GM21423 (cell line): Measurements from ENCODE around the gene STXBP5.

Experiments used
- ATAC-seq: cut with Tn5 transposase; IDR thresholded peaks from one replicate; pipeline ENCODE4 v1.9.1; 2021; ENCODE audit warnings: mild to moderate bottlenecking, moderate library complexity; ENCODE audit not compliant: unreplicated experiment

STXBP5 gene

DNA sequence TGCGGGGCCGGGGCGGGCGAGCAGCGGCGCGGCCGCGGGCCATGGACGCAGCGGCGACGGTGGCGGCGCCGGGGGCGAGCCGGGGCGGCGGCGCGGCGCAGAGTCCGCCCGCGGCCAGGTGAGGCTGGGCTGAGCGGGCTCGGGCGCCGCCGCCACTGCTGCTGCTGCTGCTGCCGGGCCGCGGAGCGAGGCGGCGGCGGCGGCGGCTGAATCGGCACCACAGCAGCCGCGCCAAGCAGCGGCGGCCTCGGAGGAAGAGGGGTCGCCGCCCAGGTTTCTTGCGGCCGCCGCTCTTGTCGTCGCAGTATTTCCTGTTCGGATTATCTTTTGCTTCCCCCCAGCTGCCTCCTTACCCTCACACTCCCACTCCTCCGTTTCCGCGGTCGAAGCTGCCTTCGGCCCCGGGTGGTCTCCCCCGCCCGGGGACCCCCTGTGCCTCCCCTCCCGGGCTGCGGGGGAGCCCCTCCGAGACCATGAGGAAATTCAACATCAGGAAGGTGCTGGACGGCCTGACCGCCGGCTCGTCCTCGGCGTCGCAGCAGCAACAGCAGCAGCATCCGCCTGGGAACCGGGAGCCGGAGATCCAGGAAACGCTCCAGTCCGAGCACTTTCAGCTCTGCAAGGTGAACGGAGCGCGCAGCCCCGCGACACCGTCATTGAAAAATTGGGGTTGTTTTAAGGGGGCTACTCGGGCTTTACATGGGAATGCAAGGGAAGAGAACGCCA, at the start of gene STXBP5:
Gene STXBP5, plus strand, starts transcription at position 358 of the 726 bp plus-strand sequence. Its CDS starts 116 bp downstream, at position 474.
- ATAC-seq: peak; percentile 25

DNA sequence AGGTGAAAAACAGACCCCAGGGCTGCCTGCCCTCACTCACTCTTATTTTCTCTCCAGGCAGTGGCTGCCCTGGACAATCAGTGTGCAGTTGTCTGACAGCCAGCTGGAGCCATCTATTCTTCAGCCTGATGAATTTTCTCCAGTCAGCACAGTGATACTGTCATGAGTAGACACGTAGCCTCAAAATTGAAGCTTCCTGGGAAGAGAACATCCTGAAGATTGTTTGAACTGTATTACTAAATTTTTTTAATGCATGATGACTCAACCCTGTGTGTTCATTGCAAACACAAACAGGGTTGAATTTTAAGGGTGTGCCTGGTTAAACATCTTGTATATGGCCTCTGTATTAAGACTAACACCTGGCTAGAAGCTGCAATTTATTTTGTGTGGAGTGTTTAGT, 49.8 kb upstream of the STXBP5 start:
- no peak for ATAC-seq

DNA sequence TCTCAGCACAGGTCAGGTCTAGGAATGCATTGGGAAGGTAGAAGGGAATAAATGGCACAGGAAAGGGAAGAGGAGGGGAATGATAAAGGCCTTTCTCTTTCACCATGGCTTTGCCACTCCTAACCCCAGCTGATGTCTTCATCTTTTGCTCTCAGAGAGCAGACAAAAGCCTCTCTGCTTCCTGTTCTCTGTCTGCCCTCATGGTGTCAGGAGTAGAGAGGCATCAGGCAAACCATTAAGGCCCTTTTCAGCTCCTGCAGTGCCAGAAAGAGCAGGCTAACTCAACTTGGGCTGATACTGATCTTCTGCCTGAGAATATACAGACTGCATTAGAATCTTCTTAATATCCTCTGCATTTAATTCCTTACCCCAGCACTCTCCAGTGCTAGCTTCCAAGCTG, 48.0 kb upstream of the STXBP5 start:
- no peak for ATAC-seq

DNA sequence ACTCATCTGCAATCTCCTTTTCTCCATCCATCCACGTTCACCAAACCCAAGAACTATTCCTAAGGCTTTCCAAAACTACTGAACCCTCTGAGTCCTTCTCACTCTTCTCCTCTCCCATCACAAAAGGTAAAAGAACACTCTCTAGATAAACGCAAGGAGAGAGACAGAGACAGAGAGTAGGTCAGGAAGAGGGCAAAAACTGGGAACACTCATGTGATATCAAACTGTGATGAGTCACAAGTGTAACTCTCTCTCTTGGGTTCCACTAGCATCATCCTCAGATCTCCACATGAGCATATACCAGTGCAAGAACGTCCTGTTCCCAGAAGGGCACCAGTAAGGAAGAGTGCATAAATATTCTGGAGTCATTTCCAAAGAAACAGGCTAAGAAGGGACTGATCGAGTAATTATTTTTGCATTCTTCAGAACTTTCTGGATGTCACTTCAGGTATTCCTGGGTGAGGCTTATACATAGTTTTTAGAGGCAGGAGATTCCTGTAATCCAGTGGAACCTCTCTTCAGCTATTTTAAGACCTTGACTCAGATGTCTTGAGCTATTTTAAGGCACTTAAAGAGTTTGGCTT, 47.3 kb upstream of the STXBP5 start:
- no peak for ATAC-seq

GRCh38 chr6:147157930-147158329, 46.3 kb upstream of the STXBP5 start:
- ATAC-seq: no peak

GRCh38 chr6:147158881-147159280, 45.3 kb upstream of the STXBP5 start:
- ATAC-seq: no peak

DNA sequence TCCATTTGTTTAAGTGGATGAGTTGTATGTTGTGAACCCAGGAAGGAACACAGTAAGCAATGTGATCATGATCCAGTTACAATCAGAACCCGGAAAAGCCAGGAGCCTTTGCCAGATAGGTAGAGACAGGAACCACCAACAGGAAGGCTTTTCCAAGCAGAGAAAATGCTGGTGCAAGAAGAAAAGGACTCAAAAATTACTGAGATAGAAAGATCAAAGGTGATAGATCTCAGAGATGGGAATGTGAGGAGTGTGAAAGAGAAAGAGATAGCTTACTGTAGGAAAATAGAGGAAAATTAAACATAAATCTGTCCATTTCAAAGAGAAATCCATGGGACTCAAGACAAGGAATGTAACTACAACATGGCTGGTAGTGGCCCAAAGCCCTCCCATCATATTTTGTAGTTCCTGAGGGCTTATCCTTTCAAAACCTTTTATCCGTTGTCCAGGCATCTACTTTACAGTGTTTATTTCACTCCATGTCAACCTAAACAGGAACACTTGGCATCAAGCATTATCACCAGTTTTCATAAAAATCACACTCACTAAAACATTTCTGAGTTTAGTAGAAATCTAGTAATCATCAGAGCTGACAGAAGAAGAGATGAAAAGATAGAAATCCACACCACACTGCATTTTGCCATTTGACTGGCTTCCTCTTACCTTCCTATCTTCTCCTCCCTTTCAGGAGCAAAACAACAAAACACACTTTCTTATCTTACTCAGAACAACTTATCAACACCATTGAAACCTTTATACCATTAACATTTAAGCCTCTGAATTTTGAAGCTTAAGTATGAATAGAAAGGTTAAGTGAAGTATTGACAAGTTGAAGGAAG, 44.5 kb upstream of the STXBP5 start:
- no peak for ATAC-seq

GRCh38 chr6:147160593-147160992, 43.6 kb upstream of the STXBP5 start:
- ATAC-seq: no peak

DNA sequence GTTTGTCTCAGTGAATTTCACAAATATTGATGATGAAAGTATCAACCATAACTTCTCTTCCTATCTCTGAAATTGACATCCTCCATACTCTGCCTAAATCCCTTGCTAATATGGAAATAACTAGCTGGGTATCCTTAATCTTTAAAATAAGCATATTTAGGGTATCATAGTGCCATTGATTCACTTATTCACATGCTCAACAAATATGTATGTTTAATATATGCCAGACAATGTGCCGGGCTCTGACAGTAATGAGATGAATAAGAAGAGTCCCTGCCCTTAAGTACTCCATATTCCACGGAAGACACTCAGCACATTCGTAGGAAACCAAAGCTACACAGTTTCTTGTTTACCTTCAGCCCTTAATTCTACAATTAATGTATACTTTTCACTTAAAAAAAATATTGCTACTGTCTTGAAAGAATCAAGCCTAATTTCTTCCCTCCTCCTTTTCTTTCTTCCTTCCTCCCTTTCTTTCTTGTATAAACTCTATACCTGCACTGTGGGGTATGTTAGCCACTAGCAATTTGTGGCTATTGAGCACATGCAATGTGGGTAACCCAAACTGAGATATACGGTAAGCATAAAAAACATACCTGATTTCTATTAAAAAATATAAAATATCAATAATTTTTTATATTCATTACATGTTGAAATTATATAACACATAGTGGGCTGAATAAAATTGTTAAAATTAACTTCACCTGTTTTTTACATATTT, 42.8 kb upstream of the STXBP5 start:
- no peak for ATAC-seq

DNA sequence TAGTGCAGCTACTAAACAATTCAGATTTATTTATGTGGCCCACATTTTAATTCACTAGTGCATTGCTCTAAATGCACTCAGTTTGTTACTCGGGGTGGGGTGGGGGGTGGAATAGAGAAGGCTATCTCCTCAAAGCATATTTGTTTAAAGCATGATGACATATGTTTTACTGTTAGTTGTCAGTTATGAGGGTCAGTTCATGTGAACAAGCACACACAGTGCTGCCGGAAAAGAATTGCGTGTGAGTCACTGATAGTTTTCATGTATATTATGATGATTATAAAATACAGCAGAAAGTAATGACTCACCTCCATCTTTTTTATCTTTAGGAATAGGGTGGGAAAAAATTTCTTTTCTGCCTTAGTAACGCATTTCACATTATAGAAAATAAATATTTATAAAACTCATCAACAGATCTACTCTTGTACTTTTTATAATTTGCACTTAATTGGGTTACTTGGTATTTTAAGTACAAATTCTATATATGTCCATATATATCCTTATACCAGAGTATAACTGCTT, 42.2 kb upstream of the STXBP5 start:
- no peak for ATAC-seq

DNA sequence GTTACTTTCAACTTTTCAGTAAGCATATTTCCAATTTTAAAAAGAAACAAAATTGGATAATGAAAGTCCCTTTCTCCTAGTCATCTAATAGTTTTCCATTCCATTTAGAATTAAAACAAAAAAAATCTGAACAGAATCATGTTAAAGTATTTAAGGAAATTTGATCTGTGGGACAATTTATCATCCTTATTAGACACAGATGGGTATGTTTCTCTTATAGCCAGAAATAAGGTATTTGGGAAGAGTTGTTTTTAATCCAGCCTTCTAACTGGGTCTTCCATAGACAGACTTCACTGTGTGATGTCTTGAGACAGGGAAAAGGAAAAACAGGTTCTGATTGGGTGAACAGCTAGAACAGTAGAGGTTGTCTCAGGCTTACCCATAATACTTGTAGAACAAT, 39.5 kb upstream of the STXBP5 start:
- ATAC-seq: no peak

DNA sequence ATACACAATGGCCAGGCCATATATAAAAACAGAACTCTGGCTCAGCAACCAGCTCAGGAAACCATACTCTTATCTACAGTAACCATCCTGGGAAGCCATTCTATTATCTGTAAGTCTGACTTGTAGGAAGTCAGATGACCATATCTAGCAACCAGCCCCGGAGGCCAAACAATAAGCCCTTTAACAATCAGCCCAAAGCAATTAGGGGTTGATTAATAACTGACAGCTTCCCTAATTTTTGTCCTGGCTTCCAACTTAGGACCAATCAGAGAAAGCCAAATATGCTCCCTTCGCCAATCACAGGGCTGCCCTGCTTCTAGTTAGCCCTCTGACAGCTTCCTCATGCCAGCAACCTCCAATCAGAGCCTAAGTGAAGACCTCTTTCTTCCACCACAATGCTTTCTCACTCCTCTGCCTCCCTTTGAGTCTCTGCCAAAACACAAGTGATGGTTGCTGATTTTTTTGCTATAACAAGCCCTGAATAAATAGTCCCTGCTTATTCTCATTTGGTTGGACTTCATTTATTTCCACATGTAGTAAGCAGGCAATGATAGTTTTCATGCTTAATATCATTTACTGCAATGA, 37.8 kb upstream of the STXBP5 start:
- no peak for ATAC-seq

GRCh38 chr6:147166992-147167391, 37.2 kb upstream of the STXBP5 start:
- no peak for ATAC-seq

GRCh38 chr6:147167576-147168461, 36.4 kb upstream of the STXBP5 start:
- no peak for ATAC-seq

GRCh38 chr6:147169529-147169928, 34.7 kb upstream of the STXBP5 start:
- ATAC-seq: no peak

- ATAC-seq: no peak
Observed at GRCh38 chr6:147170269-147170668, 33.9 kb upstream of the STXBP5 start.

DNA sequence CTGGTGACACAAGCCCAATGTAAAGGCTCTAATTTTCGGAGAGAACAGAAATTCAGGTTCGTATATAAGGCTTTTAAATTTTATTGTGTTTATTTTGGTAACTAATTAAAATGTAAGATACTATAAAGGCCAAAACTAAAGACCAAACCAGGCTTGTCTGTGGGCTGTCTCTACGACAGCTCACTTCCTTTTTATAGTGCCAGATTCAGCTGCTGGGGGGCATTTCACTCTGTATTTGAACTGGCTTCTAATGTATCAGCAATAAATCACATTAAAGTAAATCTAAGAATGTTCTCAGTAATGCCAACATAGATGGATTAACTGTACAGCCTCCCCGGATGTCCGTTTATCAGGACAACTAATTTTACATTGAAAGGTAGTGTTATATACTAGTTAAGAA, 31.1 kb upstream of the STXBP5 start:
- ATAC-seq: no peak

- no peak for ATAC-seq
Observed at GRCh38 chr6:147173675-147174308, 30.4 kb upstream of the STXBP5 start.

DNA sequence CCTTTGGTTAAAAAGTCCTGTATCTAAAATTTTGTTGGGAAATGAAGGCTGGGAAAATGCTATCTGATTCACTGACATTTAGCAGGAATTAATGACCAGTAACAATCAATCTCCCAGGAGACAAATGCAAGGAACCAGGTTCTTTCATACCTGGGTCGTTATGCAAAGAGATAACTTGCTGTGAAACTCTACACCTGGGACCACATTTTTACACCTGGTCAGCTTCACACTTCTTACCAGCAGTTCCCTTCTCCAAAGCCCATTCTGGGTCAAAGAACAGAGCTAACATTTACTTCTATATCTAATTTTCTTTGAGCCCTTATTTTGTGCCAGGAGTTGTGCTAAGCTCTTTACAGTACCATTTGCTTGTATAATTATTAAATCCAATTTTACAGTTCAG, 27.4 kb upstream of the STXBP5 start:
- ATAC-seq: no peak
